GM19468 (cell line): ENCODE results near the gene BMPR1B.

Experiments used
- ATAC-seq: cut with Tn5 transposase; IDR thresholded peaks from one replicate; pipeline ENCODE4 v1.9.1; 2021; ENCODE audit warnings: mild to moderate bottlenecking, moderate library complexity, moderate number of reproducible peaks; ENCODE audit not compliant: unreplicated experiment; ENCODE audit errors: extremely low read depth

BMPR1B gene

GRCh38 chr4:94757192-94758140, at the start of gene BMPR1B:
Gene BMPR1B (plus strand): TSS chr4:94757955. CDS start chr4:95104425, 346,470 bp downstream.
- ATAC-seq, result no peak

DNA sequence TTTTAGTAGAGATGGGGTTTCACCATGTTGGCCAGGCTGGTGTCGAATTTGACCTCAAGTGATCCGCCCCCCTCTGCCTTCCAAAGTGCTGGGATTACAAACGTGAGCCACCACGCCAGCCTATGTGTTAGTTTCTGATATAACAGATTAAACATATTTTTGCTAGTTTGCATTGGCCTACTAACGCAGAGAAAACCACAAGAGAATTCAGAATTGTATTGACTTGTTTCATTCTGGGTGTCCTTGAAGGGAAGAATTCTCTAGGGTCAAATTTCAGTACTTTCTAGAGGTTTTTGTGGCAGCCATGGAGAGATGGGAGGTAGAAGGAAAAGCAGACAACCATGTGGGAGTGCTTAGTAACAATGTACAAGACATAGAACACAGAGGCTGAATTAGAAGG, 46.1 kb upstream of the BMPR1B start:
- ATAC-seq, result no peak

DNA sequence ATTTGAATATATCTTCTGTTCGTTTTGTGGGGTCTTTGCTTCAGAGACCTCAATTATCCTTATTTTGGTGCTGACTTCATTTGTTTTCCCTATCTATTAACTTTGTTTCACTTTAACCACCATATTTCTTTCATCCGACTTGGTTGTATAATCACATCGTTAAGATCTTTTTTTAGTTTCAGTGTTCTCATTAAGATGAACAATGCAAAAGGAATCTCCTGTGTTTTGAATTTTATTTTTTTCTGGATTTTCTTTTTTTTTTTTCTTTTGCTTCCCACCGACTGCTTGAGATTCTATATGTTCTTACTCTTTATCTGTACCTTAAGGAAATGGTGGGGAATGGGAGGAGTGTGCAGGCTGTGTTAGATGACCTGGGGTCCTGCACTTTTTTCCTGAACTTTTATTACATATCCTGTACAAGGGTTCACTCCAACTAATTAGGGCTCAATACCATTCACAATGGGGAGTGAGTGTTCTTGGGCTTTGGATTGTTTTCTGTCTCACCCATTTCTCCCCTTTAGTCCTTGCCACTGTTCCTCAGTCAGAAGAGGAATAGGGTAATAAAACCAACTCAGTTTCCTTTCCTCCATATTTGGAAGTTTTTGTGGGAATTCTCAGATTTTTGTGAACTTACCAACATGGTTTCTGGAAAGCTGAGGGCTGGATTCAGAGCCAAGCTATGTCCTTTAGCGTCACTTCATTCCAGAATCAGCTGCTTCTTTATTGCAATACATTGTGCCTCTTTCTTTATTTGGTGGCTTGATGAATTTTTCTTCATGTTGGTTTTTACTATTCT, 43.2 kb upstream of the BMPR1B start:
- ATAC-seq, result no peak

DNA sequence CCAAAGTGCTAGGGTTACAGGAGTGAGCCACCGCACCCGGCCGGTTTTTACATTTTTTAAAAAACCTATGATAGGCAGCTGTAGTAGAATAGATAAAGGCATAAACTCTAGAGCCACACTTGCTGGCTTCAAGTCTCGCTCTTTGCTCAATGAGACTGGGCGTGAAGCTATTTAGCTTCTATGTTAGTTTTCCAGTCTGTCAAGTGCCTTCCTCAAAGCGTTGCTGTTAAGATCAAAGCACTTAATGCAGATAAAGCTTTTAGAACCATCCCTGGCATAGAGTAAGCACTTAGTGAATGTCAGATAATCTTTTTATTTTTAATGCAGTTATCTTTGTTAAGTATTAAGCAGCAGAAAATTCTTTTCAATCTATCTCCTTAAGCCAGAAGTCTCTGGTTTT, 42.0 kb upstream of the BMPR1B start:
- no peak for ATAC-seq

- no peak for ATAC-seq
Measured at GRCh38 chr4:94721310-94721709, 36.4 kb upstream of the BMPR1B start.

DNA sequence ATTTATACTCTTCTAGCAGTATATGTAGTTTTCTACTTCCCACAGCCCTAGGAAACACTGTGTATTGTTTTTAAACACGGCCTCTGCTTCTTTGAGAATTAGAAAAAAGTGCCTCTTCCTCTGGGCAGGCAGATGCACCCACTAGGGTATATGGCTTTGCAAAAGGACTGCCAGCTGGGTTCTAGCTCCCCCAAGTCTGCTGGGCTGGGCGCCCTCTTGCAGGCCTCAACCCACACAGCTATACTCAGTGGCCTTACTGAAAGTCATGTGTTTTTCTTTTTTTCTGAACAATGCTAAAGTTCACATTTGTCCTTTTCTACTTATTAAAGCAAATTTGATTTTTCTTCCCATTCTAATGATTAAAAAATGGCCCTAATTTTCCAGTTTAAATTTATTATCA, 35.5 kb upstream of the BMPR1B start:
- no peak for ATAC-seq

DNA sequence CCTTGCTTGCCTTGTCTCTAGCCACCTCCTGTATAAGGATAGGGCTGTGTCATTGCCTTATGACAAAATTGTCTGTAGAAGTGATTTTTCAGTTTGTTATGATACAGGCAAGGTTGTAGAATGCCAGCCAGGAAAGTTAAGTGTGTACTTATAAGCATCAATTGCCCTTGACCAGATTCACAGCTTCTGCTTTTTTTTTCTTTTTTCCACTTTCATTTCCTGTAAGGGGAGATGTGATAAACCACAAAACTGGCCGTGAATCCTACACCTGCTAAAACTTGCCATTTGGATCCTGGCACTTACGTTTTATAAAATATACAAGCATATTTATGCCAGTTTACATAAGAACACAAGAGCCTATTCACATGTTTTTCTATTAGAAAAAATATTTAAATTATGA, 35.0 kb upstream of the BMPR1B start:
- ATAC-seq, result no peak

DNA sequence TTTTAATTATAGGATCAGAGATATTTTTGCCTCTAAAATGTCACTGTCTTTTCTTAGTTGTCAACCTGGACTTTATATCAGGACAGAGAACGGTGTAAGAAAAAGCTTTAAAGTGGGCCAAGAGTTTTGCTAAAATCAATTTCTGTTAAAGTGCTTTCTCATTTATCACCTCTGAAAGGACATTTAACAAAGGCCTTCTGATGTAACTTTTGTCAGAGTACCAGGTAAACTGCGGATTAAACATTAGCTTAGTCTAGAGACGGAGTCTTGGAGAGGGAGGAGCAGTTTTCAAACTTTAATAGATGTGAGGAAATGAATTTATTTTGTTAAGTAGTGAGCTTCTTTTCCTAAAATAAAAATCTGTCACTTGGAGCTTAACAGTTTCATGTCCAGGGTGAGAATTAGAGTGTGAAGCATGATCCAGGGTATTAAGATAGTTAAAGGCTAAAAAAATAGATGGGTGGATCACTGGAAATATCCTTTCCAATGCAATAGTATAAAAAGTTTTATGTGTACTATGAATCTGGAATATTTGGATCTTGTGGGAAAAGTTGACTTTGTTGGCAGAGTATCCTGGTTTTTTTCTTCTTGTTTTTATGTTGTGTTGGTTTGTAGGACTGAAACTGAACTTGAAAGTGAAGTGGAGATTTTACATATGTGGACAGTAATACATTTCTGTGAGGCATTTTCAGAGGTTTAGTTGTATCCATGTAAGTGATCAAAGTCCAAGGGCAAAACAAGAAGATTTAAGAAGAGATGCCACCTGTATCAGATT, 33.6 kb upstream of the BMPR1B start:
- ATAC-seq, result no peak

GRCh38 chr4:94726524-94727123, 31.1 kb upstream of the BMPR1B start:
- ATAC-seq, result no peak

DNA sequence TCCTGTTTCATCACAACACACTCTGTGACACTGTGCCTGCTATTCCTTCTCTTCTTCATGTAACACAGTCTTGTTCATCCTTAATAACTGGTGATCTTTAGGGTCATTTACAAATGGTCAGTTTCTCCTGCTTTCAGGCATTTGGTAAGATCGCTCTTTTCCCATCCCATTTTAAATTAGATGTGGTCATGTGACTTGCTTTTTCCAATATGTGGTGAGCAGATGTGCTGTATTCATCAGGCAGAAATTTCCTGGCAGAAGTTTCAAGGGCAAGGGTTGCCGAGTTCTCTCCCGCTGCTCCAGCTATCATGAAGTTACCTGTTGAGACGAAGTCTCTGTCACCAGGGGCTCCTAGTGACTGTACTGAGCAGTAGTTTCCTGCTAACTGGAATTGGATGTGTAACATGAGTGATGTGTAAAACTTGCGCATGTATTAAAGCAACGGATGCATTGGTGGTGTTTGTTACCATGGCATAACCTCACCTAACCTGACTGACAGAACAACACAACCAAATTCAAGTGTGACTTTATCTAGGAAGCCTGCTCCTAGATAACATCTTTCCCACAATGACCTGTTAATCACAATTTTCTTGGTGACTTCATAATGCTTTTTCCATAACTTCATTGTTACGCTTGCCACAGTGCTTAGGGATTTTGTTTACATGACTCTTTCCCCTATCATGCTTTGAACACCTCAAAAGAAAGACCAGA, 29.5 kb upstream of the BMPR1B start:
- no peak for ATAC-seq

DNA sequence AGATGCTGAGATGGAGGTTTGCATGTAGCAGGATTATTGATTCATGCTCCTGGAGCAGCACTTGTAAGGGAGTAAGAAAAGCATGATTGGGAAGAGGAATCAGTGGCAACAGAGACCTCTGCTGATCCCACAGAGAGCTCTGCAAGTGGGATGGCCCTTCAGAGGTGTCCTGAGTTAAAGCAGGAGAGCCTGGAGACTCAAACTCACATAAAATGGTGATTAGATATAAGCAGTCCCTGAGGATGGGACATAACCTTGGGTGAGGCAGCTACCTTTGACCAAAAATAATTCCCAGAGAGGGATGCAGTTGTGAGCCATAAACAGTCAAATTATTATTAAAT, 25.4 kb upstream of the BMPR1B start:
- ATAC-seq, result no peak

DNA sequence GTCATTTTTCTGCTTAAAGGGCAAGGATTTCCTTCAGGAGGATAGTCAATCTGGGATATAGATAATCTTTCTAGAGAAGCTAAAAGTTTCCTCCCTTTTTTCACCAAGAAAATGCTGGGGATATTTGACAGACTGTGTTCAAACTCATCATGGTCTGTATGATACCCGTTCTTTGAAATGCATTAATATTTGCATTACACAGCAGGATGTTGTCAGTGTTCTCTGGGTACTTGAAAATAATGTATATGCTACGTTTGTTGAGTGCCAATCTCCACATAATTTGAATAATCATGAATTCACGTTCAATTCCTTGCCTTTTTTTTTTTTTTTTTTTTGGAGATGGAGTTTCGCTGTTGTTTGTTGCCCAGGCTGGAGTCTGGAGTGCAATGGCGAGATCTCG, 18.0 kb upstream of the BMPR1B start:
- ATAC-seq, result no peak

- ATAC-seq, result no peak
Measured at GRCh38 chr4:94741304-94741703, 16.5 kb upstream of the BMPR1B start.

DNA sequence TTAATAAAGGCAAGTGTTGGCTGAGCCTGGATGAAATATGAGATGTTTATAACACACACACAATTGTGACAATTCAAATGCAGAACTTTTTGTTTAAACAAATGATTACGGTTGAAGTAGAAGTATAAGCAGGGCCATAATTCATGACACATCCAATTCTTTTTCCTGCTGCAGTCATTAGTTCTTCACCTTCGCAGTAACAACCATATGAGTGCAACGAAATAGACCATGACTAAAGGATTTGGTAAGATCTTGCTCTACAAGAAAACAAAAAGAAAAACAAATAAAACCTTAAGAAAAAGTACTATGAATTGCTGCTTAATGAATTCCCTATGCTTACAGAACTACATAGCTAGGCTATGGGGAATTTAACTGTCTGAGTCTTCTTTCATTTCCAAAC, 13.9 kb upstream of the BMPR1B start:
- ATAC-seq, result no peak

DNA sequence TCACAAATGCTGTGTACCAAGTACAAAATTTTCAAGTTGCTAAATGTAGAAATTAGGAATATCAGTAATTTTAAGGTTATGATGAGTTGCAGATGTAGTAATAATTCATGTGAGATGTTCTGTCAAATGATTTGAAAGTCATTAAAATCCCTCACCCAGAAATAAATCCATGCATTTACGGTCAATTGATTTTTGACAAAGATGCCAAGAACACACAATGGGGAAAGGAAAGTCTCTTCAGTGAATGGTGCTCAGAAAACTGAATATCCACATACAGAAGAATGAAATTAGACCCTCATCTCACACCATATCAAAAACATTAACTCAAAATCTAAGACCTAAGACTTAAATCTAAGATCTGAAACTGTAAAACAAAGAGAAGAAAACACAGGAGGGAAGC, 12.9 kb upstream of the BMPR1B start:
- ATAC-seq, result no peak

GRCh38 chr4:94746746-94747145, 11.0 kb upstream of the BMPR1B start:
- ATAC-seq, result no peak

- no peak for ATAC-seq
Measured at GRCh38 chr4:94758141-94758699, 465 bp downstream of the BMPR1B start.

DNA sequence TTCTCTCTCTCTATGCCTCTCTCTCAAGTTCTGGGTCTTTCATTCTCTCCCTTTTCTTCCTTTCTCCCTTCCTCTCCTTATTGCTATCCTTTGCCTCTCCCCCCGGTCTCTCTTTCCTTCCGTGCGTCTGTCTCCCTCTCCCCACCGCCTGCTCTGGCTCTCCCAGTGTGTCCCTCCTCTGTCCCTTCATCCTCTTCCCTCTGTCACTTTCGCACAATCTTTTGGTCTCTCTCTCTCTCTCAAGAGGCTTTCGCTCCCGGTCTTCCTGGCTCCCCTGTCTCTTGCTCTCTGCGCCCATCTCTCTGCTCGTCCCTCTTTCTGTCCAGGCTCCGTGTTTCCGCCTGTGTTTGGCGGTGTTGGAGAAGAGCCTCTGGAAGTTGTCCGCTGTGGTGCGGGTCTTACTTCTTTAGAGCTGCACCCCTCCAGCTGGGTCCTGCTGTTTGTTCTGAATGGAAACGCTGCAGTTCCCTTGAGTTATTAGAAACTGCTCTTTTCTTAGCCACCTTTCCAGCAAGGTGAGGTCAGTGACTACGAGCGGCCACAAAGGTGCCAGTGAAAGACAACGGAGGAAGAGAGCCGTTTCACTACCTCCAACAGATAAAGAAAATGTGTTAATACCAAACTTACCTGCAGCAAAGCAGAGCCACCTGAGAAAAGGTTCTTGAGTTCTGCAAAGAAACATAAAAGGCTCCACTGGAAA, 1.1 kb downstream of the BMPR1B start:
- no peak for ATAC-seq

DNA sequence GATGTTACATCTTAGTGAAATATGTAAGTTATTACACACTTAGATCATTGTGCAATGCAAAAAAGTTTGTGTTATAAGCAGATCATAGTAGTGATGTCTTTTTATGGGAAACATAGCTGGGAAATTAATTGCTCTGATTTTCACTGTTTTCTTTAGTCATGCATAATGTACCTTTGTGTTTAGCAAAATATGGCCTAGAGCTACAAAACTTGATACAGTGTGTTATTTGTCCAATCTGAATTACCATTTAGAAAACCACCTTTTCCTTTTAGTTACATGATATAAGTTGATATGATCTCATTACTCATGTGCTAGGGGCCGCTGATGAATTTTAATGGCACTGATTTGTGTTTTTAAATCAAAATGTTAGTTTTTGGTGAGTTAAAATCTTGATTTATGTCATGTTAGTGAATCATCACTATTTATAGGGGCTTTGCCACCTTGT, 2.0 kb downstream of the BMPR1B start:
- ATAC-seq, result no peak
